GM18951 (cell line): ENCODE results near the gene DNAH6.

Experiments used
- POLR2A ChIP-seq: IDR thresholded peaks from 4 replicates; pipeline ENCODE4 v1.6.1; 2011; ENCODE audit warnings: mild to moderate bottlenecking; ENCODE audit not compliant: insufficient read length, insufficient read depth; ENCODE audit errors: extremely low read depth
- in situ Hi-C: fragments of 300-500 bp; cut with MboI; formaldehyde crosslinking; loops from one replicate; pipeline ENCODE4 v1.12.0; 2022; ENCODE audit warnings: low sequenced_read_pairs, mixed read lengths, inconsistent platforms; ENCODE audit not compliant: unreplicated experiment

Gene DNAH6

DNA sequence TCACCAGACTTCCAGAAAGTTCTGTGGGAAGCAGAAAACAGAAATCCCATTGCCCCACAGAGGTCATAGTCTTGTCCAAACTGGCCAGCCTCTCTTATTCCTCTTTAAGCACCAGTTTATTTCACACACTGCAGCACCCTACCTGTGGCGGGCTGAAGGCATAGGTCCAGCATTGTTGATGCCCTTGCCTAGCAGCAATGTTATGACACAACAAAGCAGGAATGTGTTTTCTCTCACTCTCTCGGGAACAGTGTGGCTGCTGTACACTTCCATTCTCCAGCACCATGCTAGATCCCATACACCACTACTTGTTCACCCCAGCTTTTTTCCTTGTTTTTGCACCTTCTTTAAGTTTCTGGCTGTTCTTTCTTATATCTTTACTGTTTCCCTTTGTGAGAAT lies 181.6 kb downstream of the DNAH6 start:
- in situ Hi-C loops: no loop called here
- TF ChIP-seq POLR2A: no peak

GRCh38 chr2:84700006-84700405 lies 183.7 kb downstream of the DNAH6 start:
- no peak for TF ChIP-seq POLR2A
- in situ Hi-C loops: no loop called here

DNA sequence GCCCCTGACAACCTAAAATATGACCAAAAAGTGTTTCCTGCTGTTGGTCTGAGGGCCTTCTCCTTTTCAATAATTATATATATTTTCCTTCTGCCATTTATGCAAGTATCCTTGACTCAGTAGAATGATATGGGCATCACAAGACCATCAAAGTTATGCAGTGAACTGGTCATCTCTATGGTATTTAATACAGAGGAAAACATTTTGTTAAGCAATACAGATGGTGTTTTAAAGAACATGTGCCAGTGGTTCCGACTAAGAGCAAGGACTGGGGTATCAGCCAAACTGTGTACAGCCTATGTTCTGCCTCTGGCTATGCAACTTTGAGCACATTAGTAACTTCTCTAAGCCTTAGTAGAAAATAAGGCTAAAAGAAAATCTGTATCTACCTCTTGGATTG lies 185.6 kb downstream of the DNAH6 start:
- TF ChIP-seq POLR2A: no peak
- in situ Hi-C loops: no loop called here

DNA sequence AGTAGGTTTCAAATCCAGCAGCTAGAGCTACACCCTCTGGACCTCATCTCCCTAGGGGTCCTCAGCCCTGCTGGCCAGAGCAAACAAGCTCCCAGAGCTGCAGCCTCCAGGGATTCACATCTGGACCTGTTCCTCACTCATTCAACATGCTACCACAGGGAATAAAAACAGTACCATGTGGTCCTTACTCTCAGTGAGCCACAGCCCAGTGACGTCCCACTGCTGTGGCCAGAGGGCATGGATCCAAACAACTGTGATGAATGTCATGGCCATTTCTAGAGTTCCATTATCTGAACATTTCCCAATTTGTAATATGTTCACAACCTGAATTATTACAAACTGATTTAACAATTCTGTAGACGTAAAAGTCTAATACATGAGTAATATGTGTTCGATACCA lies 186.6 kb downstream of the DNAH6 start:
- TF ChIP-seq POLR2A: no peak
- in situ Hi-C loops: no loop called here

DNA sequence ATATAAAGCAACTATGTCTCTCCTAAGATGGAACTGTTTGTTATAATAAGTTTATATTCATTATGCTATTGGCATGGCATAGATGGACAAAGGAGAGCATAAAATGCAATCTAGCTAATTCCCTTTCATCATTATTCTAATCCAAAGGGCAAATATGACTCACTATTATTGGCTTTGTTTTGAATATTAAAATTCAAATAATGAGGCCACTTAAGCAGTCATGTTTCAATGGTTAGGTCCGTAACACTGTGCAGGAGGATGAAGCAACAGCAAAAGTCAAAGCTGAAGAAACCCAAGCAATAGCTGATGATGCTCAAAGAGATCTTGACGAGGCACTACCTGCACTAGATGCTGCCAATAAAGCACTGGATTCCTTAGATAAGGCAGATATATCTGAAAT lies 187.5 kb downstream of the DNAH6 start:
- in situ Hi-C loops: no loop called here
- no peak for TF ChIP-seq POLR2A

DNA sequence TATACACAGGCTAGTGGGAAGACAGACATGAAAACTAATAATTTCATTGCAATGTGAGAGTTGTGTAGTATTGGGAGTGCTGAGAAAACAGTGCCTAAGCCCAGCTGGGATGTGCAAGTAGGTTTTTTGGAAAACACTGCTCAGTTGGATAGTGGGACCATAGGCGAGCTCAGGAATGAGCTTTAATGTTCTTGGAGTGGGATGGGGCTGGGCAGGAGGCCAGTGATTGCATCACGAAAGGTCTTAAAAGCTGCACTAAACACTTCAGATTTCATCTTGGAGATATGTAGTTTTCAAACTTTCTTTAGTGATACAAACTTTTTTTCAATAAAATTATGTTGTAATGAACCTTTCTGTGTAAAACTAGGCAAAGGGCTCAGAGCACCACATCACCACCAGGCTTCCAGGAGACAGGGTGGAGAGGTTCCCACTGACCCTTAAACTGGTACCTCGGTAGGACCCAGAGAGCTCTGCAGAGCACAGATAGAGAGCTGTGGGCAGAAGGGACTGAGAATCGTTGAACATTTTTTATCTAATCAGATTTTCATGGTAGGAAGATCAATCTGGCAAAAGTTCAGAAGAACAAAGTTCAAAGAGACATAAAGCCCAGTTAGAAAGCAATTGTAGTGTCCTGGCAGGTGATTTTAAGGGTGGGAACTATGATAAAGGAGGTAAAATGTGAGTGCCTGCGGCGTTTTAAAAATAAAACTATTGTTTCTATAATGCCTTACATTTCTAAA lies 188.4 kb downstream of the DNAH6 start:
- no peak for TF ChIP-seq POLR2A

GRCh38 chr2:84705858-84706257 lies 189.6 kb downstream of the DNAH6 start:
- in situ Hi-C loops: no loop called here
- no peak for TF ChIP-seq POLR2A

More for the DNA sequence above, 188.4 kb downstream of the DNAH6 start:
- in situ Hi-C loops: no loop called here

- no peak for TF ChIP-seq POLR2A
- in situ Hi-C loops: no loop called here
Observed at GRCh38 chr2:84708442-84708841, 192.1 kb downstream of the DNAH6 start.

DNA sequence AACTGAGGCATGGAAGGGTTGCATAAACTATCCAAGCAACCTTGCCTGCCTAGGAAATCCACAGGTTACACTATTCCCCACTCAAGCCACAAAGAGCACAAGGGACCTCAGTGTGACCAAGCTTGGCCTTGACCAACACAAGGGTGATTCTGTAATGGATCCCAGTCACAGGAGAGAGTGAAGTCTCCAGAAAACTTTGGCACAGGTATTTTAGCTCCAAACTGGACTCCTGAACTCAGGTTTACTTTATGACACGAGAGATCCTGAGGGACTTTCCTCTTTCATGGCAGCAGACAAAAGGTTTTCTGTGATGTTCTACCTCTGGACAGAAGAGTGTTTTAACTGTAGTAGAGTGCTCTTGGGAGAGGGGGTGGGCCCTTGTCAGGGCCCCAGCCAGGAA lies 195.4 kb downstream of the DNAH6 start:
- in situ Hi-C loops: no loop called here
- no peak for TF ChIP-seq POLR2A

DNA sequence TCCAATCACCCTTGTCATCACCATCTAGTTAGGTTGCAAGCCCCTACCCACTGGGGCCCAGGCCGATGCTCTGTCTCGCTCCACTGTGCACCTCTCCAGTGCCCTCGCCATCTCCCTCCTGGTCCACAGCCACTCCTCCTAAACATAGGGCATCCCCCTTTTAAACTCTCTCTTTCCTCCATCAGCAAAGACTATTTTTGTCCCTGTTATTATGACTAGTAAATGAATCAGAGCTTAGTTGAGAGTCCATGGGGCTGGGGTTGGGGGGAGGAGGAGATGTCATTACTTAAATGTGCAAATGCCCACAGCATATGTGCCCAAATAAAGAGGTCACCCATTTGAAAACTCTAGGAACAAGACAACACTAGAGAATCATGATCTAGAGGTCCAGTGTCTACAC lies 197.1 kb downstream of the DNAH6 start:
- TF ChIP-seq POLR2A: no peak
- in situ Hi-C loops: no loop called here

GRCh38 chr2:84716564-84716963 lies 200.3 kb downstream of the DNAH6 start:
- no peak for TF ChIP-seq POLR2A
- in situ Hi-C loops: no loop called here

DNA sequence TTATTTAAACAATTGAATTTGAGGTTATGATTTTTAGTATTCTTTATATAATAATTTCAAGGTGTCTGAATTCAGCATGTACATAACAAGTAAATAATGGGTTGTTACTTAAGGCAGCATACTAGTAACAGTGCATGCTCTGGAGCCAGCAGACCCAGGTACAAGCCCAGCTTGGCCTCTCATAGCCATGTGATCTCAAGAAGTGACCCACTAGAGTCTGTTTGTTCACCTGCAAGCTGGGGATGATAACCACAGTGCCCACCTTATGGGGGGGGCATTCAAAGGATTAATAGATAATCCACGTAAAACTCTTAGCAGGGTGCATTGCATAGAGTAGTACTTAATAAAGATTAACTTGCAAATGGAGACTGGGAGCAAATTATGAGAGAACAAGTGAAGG lies 201.0 kb downstream of the DNAH6 start:
- TF ChIP-seq POLR2A: no peak
- in situ Hi-C loops: no loop called here

GRCh38 chr2:84719434-84719833 lies 203.1 kb downstream of the DNAH6 start:
- in situ Hi-C loops: no loop called here
- no peak for TF ChIP-seq POLR2A

- in situ Hi-C loops: no loop called here
- no peak for TF ChIP-seq POLR2A
Observed at GRCh38 chr2:84723831-84724230, 207.5 kb downstream of the DNAH6 start.

DNA sequence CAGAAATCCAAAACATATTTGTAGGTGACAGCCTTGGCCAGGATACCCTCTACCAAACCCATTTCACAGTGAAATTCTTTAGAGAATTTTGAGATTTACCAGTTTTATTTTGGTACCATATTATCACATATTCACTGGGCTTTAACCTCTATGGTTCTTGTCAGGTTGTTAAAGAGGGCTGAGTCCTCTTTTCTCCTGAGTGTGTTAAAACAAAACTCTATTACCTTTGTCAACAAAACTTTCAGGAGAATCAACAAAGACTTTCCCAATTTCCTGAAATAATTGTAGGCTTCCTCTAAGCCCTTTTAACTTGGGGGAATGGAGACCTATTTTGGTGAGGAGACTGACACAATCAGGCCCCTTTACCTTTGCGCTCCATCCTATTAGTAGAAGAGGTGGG lies 209.4 kb downstream of the DNAH6 start:
- no peak for TF ChIP-seq POLR2A
- in situ Hi-C loops: no loop called here
